ENCODE results near the gene AMOTL1. TPM values are rescaled to one million over a fixed set of nuclear protein-coding genes. Genes with fewer than 3 reads are reported as not detected.

The AMOTL1 gene
- total RNA-seq, 4 donors from 2014 or later = 34.1 to 51.2 (median 41.0) TPM

DNA sequence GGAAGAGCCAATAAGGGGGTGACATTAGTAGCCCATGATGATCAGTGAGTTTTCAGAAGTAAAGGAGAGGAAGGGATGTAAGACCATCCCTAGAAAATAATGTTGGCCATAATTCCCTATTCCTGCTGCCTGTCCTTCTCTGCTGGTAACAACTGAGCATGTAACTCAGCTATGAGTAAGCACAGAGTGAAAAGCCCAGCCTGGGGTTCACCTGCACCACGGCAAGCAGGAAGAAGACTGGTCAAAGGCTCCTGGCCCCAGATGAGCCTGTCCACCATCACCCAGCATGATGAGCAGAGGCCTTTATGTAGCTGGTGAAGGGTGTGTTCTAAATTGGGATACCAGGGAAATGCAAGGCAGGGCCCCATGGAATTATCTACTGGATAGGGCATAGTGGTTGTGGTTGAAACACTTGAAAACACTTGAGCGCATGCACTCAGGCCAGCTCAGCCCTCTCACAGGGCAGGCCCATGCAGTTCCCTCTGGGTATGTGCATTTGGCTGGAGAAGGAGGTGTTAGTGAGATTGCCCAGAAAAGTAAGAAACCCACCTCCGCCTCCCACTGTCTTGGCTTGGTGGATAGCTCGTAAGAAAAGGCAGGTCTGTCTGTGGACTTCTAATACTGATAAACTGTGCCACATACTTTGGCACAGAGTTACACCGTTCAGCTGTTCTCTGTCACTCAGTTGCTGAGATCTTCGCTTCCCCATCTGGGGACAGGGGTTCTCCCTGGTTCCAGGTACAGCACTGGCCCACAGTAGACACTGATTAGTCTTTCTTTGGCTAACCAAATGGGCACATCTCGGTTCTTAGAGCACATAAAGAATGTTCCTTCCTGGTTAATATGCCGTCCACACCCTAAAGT, 86.8 kb downstream of the AMOTL1 start:
- H3K4me3 ChIP-seq (replicated peaks in 1 of 3) = no peak overlapping the region
- no peaks in the 10 kb centered on the region for H3K27me3 ChIP-seq
- peak overlapping the region in 2 of 3 donors; percentile 33 to 40 for H3K27ac ChIP-seq
- 76 to 82% methylated on average over 8 of the region's 8 CpGs for WGBS, 2 donors
- TF ChIP-seq POLR2A (IDR thresholded peaks at IDR 0.05) = no peak
- TF ChIP-seq, protein P1, sequence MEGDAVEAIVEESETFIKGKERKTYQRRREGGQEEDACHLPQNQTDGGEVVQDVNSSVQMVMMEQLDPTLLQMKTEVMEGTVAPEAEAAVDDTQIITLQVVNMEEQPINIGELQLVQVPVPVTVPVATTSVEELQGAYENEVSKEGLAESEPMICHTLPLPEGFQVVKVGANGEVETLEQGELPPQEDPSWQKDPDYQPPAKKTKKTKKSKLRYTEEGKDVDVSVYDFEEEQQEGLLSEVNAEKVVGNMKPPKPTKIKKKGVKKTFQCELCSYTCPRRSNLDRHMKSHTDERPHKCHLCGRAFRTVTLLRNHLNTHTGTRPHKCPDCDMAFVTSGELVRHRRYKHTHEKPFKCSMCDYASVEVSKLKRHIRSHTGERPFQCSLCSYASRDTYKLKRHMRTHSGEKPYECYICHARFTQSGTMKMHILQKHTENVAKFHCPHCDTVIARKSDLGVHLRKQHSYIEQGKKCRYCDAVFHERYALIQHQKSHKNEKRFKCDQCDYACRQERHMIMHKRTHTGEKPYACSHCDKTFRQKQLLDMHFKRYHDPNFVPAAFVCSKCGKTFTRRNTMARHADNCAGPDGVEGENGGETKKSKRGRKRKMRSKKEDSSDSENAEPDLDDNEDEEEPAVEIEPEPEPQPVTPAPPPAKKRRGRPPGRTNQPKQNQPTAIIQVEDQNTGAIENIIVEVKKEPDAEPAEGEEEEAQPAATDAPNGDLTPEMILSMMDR (IDR thresholded peaks at IDR 0.05) = no peak
- H3K9me3 ChIP-seq = no peaks in the 10 kb centered on the region
- intact Hi-C loops (cut with DNase I) = no loop called here
- H3K36me3 ChIP-seq = peaks cover 13 to 37% of the 10 kb centered on the region in 2 donors
- peaks cover 8 to 20% of the 10 kb centered on the region in 2 donors for H3K4me1 ChIP-seq
- peak; percentile 67 to 72 for DNase-seq

GRCh38 chr11:94855666-94856065, 87.5 kb downstream of the AMOTL1 start:
- Histone ChIP-seq H3K27ac (peak overlapping the region in 1 of 3 donors; percentile 33), H3K9me3 (no peaks in the 10 kb centered on the region), H3K4me3 (replicated peaks in 1 of 3) (no peak overlapping the region), H3K4me1 (peaks cover 8 to 20% of the 10 kb centered on the region in 2 donors), H3K36me3 (peaks cover 19 to 43% of the 10 kb centered on the region in 2 donors), H3K27me3 (no peaks in the 10 kb centered on the region)
- TF ChIP-seq, protein P1 (IDR thresholded peaks at IDR 0.05) = peak in 2 of 6 experiments; percentile 7 to 20
- no peak for TF ChIP-seq POLR2A (IDR thresholded peaks at IDR 0.05)
- WGBS, 2 donors = 49 to 58% methylated on average over 5 of the region's 5 CpGs
- intact Hi-C loops (cut with DNase I) = no loop called here
- DNase-seq = peak; percentile 47 to 67

DNA sequence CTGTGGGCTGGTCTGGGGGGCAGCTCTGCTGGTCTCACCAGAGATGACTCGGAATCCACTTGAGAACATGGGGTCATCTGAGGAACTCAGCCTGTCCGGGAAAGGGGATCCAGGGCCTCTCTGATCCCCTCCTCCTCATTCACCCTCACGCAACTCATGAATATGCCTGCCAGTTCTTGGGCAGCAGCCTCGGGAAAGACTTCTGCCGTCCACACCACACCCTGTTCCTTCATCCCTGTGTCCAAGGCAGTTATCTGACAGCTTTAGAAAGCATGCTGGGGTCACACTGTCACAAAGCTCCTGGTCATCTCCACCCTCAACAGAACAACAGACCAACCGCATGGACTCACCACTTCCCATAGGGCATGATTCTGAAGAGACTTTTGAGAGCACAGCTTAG, 88.3 kb downstream of the AMOTL1 start:
- H3K4me3 ChIP-seq (replicated peaks in 1 of 3) = no peak overlapping the region
- H3K36me3 ChIP-seq = peaks cover 24 to 46% of the 10 kb centered on the region in 2 donors
- peaks cover 8 to 20% of the 10 kb centered on the region in 2 donors for H3K4me1 ChIP-seq
- H3K9me3 ChIP-seq = no peaks in the 10 kb centered on the region
- intact Hi-C loops (cut with DNase I) = no loop called here
- no peak overlapping the region for H3K27ac ChIP-seq
- DNase-seq = no peak
- 64 to 75% methylated on average over 6 of the region's 6 CpGs for WGBS, 2 donors
- no peaks in the 10 kb centered on the region for H3K27me3 ChIP-seq
- TF ChIP-seq POLR2A (IDR thresholded peaks at IDR 0.05) = no peak

- no peaks in the 10 kb centered on the region for H3K9me3 ChIP-seq
- DNase-seq = no peak
- H3K27me3 ChIP-seq = no peaks in the 10 kb centered on the region
- TF ChIP-seq, protein P1 (IDR thresholded peaks at IDR 0.05) = no peak
- TF ChIP-seq POLR2A (IDR thresholded peaks at IDR 0.05) = no peak
- H3K4me1 ChIP-seq = peaks cover 8 to 20% of the 10 kb centered on the region in 2 donors
- no peak overlapping the region for H3K4me3 ChIP-seq (replicated peaks in 1 of 3)
- intact Hi-C loops (cut with DNase I) = no loop called here
- peaks cover 25 to 46% of the 10 kb centered on the region in 2 donors for H3K36me3 ChIP-seq
- H3K27ac ChIP-seq = no peak overlapping the region
- 93 to 95% methylated on average over 2 of the region's 2 CpGs for WGBS, 2 donors
Observed at GRCh38 chr11:94857337-94857736, 89.2 kb downstream of the AMOTL1 start.

DNA sequence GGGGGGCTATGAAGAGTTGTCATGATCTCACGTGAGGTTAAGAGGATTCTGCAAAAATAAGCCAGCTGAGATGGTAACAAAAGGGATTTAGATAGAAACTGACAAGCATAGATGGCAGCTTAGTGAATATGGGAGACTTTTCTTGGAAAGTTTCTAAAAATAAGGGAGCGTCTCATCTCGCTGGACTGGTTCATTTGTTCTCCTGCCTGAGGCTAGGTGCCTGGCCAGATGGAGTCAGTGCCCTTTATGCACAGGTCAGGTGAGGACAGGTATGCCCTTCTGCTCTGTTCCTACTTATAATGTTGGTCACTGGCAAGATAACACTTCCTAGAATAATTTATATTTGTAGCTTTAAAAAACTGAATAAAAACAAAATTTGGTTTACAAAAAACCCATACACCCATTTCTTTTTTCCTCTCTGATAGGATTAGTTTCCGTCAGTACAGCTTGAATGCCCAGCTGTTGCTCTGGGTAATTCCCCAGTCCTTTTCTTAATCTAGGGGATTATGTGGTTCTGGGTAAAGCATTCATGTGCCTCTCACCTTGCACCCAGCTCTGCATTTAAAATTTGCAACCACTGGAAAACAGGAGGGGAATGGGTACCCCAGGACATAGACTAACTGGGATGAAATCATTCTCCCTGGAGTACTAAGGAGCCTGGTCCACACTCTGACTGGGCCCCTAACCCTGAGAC, 90.0 kb downstream of the AMOTL1 start:
- intact Hi-C loops (cut with DNase I) = no loop called here
- no peaks in the 10 kb centered on the region for H3K27me3 ChIP-seq
- no peak for DNase-seq
- TF ChIP-seq, protein P1 (IDR thresholded peaks at IDR 0.05) = no peak
- TF ChIP-seq POLR2A (IDR thresholded peaks at IDR 0.05) = no peak
- H3K36me3 ChIP-seq = peaks cover 25 to 44% of the 10 kb centered on the region in 2 donors
- H3K27ac ChIP-seq = no peak overlapping the region
- H3K4me3 ChIP-seq (replicated peaks in 1 of 3) = no peak overlapping the region
- WGBS, 2 donors = 94 to 95% methylated on average over 4 of the region's 4 CpGs
- peaks cover 8 to 20% of the 10 kb centered on the region in 2 donors for H3K4me1 ChIP-seq
- no peaks in the 10 kb centered on the region for H3K9me3 ChIP-seq
